OCI-LY1 (cell line): ENCODE results near the gene TMEM119.

ENCODE experiments used
- EZH2 ChIP-seq: fragments of 200-600 bp; sonication (generic), shearing (Covaris generic); IDR thresholded peaks from 2 replicates; pipeline ENCODE4 v1.8.0; 2017; ENCODE audit warnings: borderline replicate concordance, mixed run types, mild to moderate bottlenecking, antibody characterized with exemption, low read length, moderate library complexity, mixed read lengths
- TF ChIP-seq, protein P1 (sequence below): fragments of 200-600 bp; sonication (generic), shearing (Covaris generic); IDR thresholded peaks from 2 replicates; pipeline ENCODE4 v1.5.1; 2017; ENCODE audit warnings: mild to moderate bottlenecking, antibody characterized with exemption, low read length, moderate library complexity, mixed read lengths

DNA sequence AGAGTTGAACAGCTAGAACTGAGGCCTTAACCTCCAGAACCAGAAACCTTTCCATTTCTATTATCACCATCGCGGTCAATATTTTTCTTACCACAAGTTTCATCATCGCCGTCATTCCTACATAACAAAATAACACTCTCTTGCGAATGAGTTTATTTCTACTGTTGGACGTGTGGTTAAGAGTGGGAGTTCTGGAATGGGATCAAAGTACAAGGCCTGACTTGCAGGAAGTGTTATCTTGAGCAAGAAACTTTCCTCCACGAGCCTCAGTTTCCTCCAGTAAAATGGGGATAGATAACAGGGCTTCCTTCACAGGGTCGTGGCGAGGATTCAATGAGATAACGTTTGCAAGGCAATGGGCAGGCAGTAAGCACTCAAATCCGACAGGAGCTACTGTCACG lies 37.6 kb downstream of the TMEM119 start:
- TF ChIP-seq, protein P1, sequence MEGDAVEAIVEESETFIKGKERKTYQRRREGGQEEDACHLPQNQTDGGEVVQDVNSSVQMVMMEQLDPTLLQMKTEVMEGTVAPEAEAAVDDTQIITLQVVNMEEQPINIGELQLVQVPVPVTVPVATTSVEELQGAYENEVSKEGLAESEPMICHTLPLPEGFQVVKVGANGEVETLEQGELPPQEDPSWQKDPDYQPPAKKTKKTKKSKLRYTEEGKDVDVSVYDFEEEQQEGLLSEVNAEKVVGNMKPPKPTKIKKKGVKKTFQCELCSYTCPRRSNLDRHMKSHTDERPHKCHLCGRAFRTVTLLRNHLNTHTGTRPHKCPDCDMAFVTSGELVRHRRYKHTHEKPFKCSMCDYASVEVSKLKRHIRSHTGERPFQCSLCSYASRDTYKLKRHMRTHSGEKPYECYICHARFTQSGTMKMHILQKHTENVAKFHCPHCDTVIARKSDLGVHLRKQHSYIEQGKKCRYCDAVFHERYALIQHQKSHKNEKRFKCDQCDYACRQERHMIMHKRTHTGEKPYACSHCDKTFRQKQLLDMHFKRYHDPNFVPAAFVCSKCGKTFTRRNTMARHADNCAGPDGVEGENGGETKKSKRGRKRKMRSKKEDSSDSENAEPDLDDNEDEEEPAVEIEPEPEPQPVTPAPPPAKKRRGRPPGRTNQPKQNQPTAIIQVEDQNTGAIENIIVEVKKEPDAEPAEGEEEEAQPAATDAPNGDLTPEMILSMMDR = no peak
- TF ChIP-seq EZH2 = no peak
